Neural progenitor cell (in vitro differentiated cells): ENCODE data around the gene AMOTL2. TPM values are rescaled to one million over a fixed set of nuclear protein-coding genes. Genes with fewer than 3 reads are reported as not detected.

Experiments used
- DNase-seq: peaks from one replicate; pipeline ENCODE4 v3.0.0-alpha.2; 2016; ENCODE audit warnings: low spot score
- H2AFZ ChIP-seq: fragments of 200-600 bp; sonication (generic); replicated peaks from 2 replicates; pipeline ENCODE4 v1.6.1; 2016; ENCODE audit warnings: antibody characterized with exemption
- H3F3A ChIP-seq: fragments of 200-600 bp; sonication (generic); 2 replicates; pipeline ENCODE4 v1.6.1; 2016; ENCODE audit warnings: antibody characterized with exemption, low read depth
- H3K27ac ChIP-seq: fragments of 200-600 bp; sonication (generic); 2 replicates; pipeline ENCODE4 v1.5.1; 2016; ENCODE audit warnings: mild to moderate bottlenecking
- H3K27me3 ChIP-seq: fragments of 200-600 bp; sonication (generic); 2 replicates; pipeline ENCODE4 v1.6.1; 2016; ENCODE audit warnings: mild to moderate bottlenecking, moderate library complexity
- H3K36me3 ChIP-seq: fragments of 200-600 bp; sonication (generic); 2 replicates; pipeline ENCODE4 v1.5.1; 2016
- H3K4me1 ChIP-seq: fragments of 200-600 bp; sonication (generic); 2 replicates; pipeline ENCODE4 v1.6.1; 2016; ENCODE audit warnings: mixed run types
- H3K4me2 ChIP-seq: fragments of 200-600 bp; sonication (generic); 2 replicates; pipeline ENCODE4 v1.6.1; 2016
- H3K4me3 ChIP-seq: fragments of 200-600 bp; sonication (generic); 2 replicates; pipeline ENCODE4 v1.5.1; 2016
- H3K79me2 ChIP-seq: fragments of 200-600 bp; sonication (generic); 2 replicates; pipeline ENCODE4 v1.6.1; 2016; ENCODE audit warnings: low read depth
- H3K9ac ChIP-seq: fragments of 200-600 bp; sonication (generic); 2 replicates; pipeline ENCODE4 v1.6.1; 2016
- H3K9me3 ChIP-seq: fragments of 200-600 bp; sonication (generic); 2 replicates; pipeline ENCODE4 v1.5.1; 2016; ENCODE audit warnings: low read depth
- H4K20me1 ChIP-seq: fragments of 200-600 bp; sonication (generic); 2 replicates; pipeline ENCODE4 v1.6.1; 2016; ENCODE audit warnings: low read depth
- H3K27ac Mint-ChIP-seq: 3 replicates; pipeline ENCODE4 v1.8.0; 2021; ENCODE audit warnings: mixed read lengths
- H3K27me3 Mint-ChIP-seq: 2 replicates; pipeline ENCODE4 v1.8.0; 2022; ENCODE audit warnings: low read depth, mild to moderate bottlenecking, inconsistent platforms, moderate library complexity, mixed read lengths; ENCODE audit not compliant: insufficient read depth
- H3K36me3 Mint-ChIP-seq: 3 replicates; pipeline ENCODE4 v1.8.0; 2021; ENCODE audit warnings: mixed read lengths
- H3K4me1 Mint-ChIP-seq: 3 replicates; pipeline ENCODE4 v1.8.0; 2021; ENCODE audit warnings: mixed read lengths
- H3K4me3 Mint-ChIP-seq: 3 replicates; pipeline ENCODE4 v1.8.0; 2021; ENCODE audit warnings: mild to moderate bottlenecking, moderate library complexity, mixed read lengths
- H3K9me3 Mint-ChIP-seq: 3 replicates; pipeline ENCODE4 v1.8.0; 2020; ENCODE audit warnings: mixed read lengths
- CTCF ChIP-seq: fragments of 200-600 bp; sonication (generic); IDR thresholded peaks from 2 replicates; pipeline ENCODE4 v1.5.1; 2017; ENCODE audit warnings: antibody characterized with exemption, mild to moderate bottlenecking
- EZH2 ChIP-seq: fragments of 200-600 bp; sonication (generic); IDR thresholded peaks from 2 replicates; pipeline ENCODE4 v1.6.1; 2017; ENCODE audit warnings: antibody characterized with exemption, mild to moderate bottlenecking, moderate library complexity
- EZH2phosphoT487 ChIP-seq: fragments of 200-600 bp; sonication (generic); IDR thresholded peaks from 2 replicates; pipeline ENCODE4 v1.6.1; 2017; ENCODE audit warnings: antibody characterized with exemption
- total RNA-seq: library from RNA; depleted of rRNA; stranded (reverse); fragments of >200 nt; gene quantifications from 2 replicates; pipeline ENCODE4 v1.2.3, GENCODE V29; 2015; ENCODE audit warnings: low replicate concordance

The AMOTL2 gene
- total RNA-seq, 1 donor from 2014 or later = 62.9 TPM

- Mint-ChIP-seq H3K27me3 (peaks cover 2% of the 10 kb centered on the region), H3K36me3 (peaks cover 27% of the 10 kb centered on the region), H3K4me1 (peaks cover 2% of the 10 kb centered on the region), H3K4me3 (no peak overlapping the region), H3K27ac (no peak overlapping the region), H3K9me3 (peaks cover 9% of the 10 kb centered on the region)
- Histone ChIP-seq H3K9ac (no peak overlapping the region), H3K36me3 (no peaks in the 10 kb centered on the region), H2AFZ (no peak overlapping the region), H3K27ac (no peak overlapping the region), H4K20me1 (no peaks in the 10 kb centered on the region), H3K27me3 (no peaks in the 10 kb centered on the region), H3K9me3 (no peaks in the 10 kb centered on the region), H3K4me1 (peaks cover 6% of the 10 kb centered on the region), H3K4me3 (no peak overlapping the region), H3K4me2 (no peak overlapping the region), H3F3A (peaks cover 4% of the 10 kb centered on the region), H3K79me2 (no peaks in the 10 kb centered on the region)
- TF ChIP-seq EZH2phosphoT487 (no peak), CTCF (no peak), EZH2 (no peak)
- no peak for DNase-seq
These were observed 25.7 kb downstream of the AMOTL2 start for GRCh38 chr3:134348524-134348923.

- no peaks in the 10 kb centered on the region for H3K9me3 ChIP-seq
- H3F3A ChIP-seq = no peaks in the 10 kb centered on the region
- peaks cover 2% of the 10 kb centered on the region for H3K4me1 Mint-ChIP-seq
- no peaks in the 10 kb centered on the region for H4K20me1 ChIP-seq
- H3K4me1 ChIP-seq = peaks cover 6% of the 10 kb centered on the region
- H3K79me2 ChIP-seq = no peaks in the 10 kb centered on the region
- no peak overlapping the region for H2AFZ ChIP-seq
- DNase-seq = no peak
- H3K4me3 ChIP-seq = no peak overlapping the region
- no peaks in the 10 kb centered on the region for H3K27me3 ChIP-seq
- peaks cover 9% of the 10 kb centered on the region for H3K9me3 Mint-ChIP-seq
- no peak overlapping the region for H3K4me3 Mint-ChIP-seq
- no peak overlapping the region for H3K4me2 ChIP-seq
- H3K27me3 Mint-ChIP-seq = peaks cover 2% of the 10 kb centered on the region
- H3K27ac Mint-ChIP-seq = no peak overlapping the region
- no peak overlapping the region for H3K27ac ChIP-seq
- H3K36me3 Mint-ChIP-seq = peaks cover 19% of the 10 kb centered on the region
- TF ChIP-seq CTCF = no peak
- TF ChIP-seq EZH2phosphoT487 = no peak
- no peak for TF ChIP-seq EZH2
- H3K9ac ChIP-seq = no peak overlapping the region
- H3K36me3 ChIP-seq = no peaks in the 10 kb centered on the region
These were observed 26.7 kb downstream of the AMOTL2 start for GRCh38 chr3:134347551-134347950.

GRCh38 chr3:134346744-134347143 is 27.5 kb downstream of the AMOTL2 start:
- Mint-ChIP-seq H3K9me3 (peaks cover 9% of the 10 kb centered on the region), H3K4me1 (peaks cover 2% of the 10 kb centered on the region), H3K27me3 (peaks cover 2% of the 10 kb centered on the region), H3K27ac (no peak overlapping the region), H3K4me3 (no peak overlapping the region), H3K36me3 (peaks cover 11% of the 10 kb centered on the region)
- H3F3A ChIP-seq = no peaks in the 10 kb centered on the region
- no peaks in the 10 kb centered on the region for H3K27me3 ChIP-seq
- H2AFZ ChIP-seq = no peak overlapping the region
- DNase-seq = no peak
- no peak overlapping the region for H3K9ac ChIP-seq
- no peaks in the 10 kb centered on the region for H3K9me3 ChIP-seq
- no peaks in the 10 kb centered on the region for H3K79me2 ChIP-seq
- H3K4me2 ChIP-seq = no peak overlapping the region
- H4K20me1 ChIP-seq = no peaks in the 10 kb centered on the region
- no peak overlapping the region for H3K27ac ChIP-seq
- H3K36me3 ChIP-seq = no peaks in the 10 kb centered on the region
- peaks cover 6% of the 10 kb centered on the region for H3K4me1 ChIP-seq
- TF ChIP-seq CTCF = no peak
- no peak overlapping the region for H3K4me3 ChIP-seq
